ENCODE data around the gene SUCLG2. TPM values are rescaled to one million over a fixed set of nuclear protein-coding genes. Genes with fewer than 3 reads are reported as not detected.

The SUCLG2 gene
- total and polyA plus RNA-seq, 9 donors: 24.8 to 75.2 (median 40.1) TPM

- TF ChIP-seq EP300 (IDR thresholded peaks at IDR 0.05): no peak
- no peak for TF ChIP-seq POLR2A (IDR thresholded peaks at IDR 0.05)
- TF ChIP-seq CTCF (IDR thresholded peaks at IDR 0.05): no peak
- no peaks in the 10 kb centered on the region for H3K9me3 ChIP-seq
- DNase-seq: no peak
- WGBS, 3 donors: 95 to 100% (median 100%) methylated on average over 1 of the region's 1 CpG
- H3K27me3 ChIP-seq: no peaks in the 10 kb centered on the region
- intact Hi-C loops (cut with DNase I): no loop called here
- H3K36me3 ChIP-seq: no peaks in the 10 kb centered on the region
- H3K4me1 ChIP-seq (ENCODE audit: insufficient read depth): no peaks in the 10 kb centered on the region
- no peak overlapping the region for H3K4me3 ChIP-seq
- no peak overlapping the region for H3K27ac ChIP-seq
These were observed 222.5 kb downstream of the SUCLG2 start for GRCh38 chr3:67431887-67432286.

- intact Hi-C loops (cut with DNase I): no loop called here
These were observed 230.7 kb downstream of the SUCLG2 start for GRCh38 chr3:67423722-67424121.

GRCh38 chr3:67421912-67422311 is 232.5 kb downstream of the SUCLG2 start:
- no peaks in the 10 kb centered on the region for H3K27me3 ChIP-seq
- TF ChIP-seq POLR2A (IDR thresholded peaks at IDR 0.05): no peak
- no peak for TF ChIP-seq CTCF (IDR thresholded peaks at IDR 0.05)
- TF ChIP-seq EP300 (IDR thresholded peaks at IDR 0.05): no peak
- no peaks in the 10 kb centered on the region for H3K9me3 ChIP-seq
- no peaks in the 10 kb centered on the region for H3K4me1 ChIP-seq (ENCODE audit: insufficient read depth)
- H3K27ac ChIP-seq: no peak overlapping the region
- intact Hi-C loops (cut with DNase I): no loop called here
- 95 to 96% (median 95%) methylated on average over 1 of the region's 1 CpG for WGBS, 3 donors
- H3K36me3 ChIP-seq: no peaks in the 10 kb centered on the region
- DNase-seq: no peak
- H3K4me3 ChIP-seq: no peak overlapping the region

More at GRCh38 chr3:67423722-67424121, 230.7 kb downstream of the SUCLG2 start:
- DNase-seq: no peak
- no peaks in the 10 kb centered on the region for H3K27me3 ChIP-seq
- no peak overlapping the region for H3K4me3 ChIP-seq
- no peaks in the 10 kb centered on the region for H3K36me3 ChIP-seq
- H3K9me3 ChIP-seq: no peaks in the 10 kb centered on the region
- TF ChIP-seq EP300 (IDR thresholded peaks at IDR 0.05): no peak
- TF ChIP-seq CTCF (IDR thresholded peaks at IDR 0.05): no peak
- no peak for TF ChIP-seq POLR2A (IDR thresholded peaks at IDR 0.05)
- no peaks in the 10 kb centered on the region for H3K4me1 ChIP-seq (ENCODE audit: insufficient read depth)
- no peak overlapping the region for H3K27ac ChIP-seq

- intact Hi-C loops (cut with DNase I): no loop called here
- no peak overlapping the region for H3K4me3 ChIP-seq
- no peak overlapping the region for H3K27ac ChIP-seq
- no peaks in the 10 kb centered on the region for H3K9me3 ChIP-seq
- H3K4me1 ChIP-seq (ENCODE audit: insufficient read depth): no peaks in the 10 kb centered on the region
- TF ChIP-seq CTCF (IDR thresholded peaks at IDR 0.05): no peak
- H3K27me3 ChIP-seq: no peaks in the 10 kb centered on the region
- DNase-seq: no peak
- H3K36me3 ChIP-seq: no peaks in the 10 kb centered on the region
These were observed 234.6 kb downstream of the SUCLG2 start for GRCh38 chr3:67419779-67420178.

GRCh38 chr3:67419218-67419529 is 235.2 kb downstream of the SUCLG2 start:
- no peak for DNase-seq
- Histone ChIP-seq H3K9me3 (no peaks in the 10 kb centered on the region), H3K4me3 (no peak overlapping the region), H3K36me3 (no peaks in the 10 kb centered on the region), H3K27ac (no peak overlapping the region), H3K4me1 (ENCODE audit: insufficient read depth) (no peaks in the 10 kb centered on the region), H3K27me3 (no peaks in the 10 kb centered on the region)
- 91 to 98% (median 94%) methylated on average over 2 of the region's 2 CpGs for WGBS, 3 donors
- intact Hi-C loops (cut with DNase I): no loop called here
- TF ChIP-seq POLR2A (IDR thresholded peaks at IDR 0.05) (no peak), EP300 (IDR thresholded peaks at IDR 0.05) (no peak), CTCF (IDR thresholded peaks at IDR 0.05) (no peak)
